Stomach (tissue), 9 donors: ENCODE results near the gene ZNF507. TPM values are rescaled to one million over a fixed set of nuclear protein-coding genes. Genes with fewer than 3 reads are reported as not detected.

Experiments
- DNase-seq, 2 donors: peaks; one replicate each; pipeline versions ENCODE4 v3.0.0 to v3.0.0-alpha.2; 2013 to 2019
- H3K27ac ChIP-seq, 5 donors: fragments of 200-600 bp in 4 of 5; sonication (generic) in 4 of 5; one replicate each; pipeline ENCODE4 v1.5.1; 2013 to 2019; ENCODE audit warnings: mild to moderate bottlenecking in 1 of 5, moderate library complexity in 1 of 5
- H3K27me3 ChIP-seq, 3 donors: fragments of 200-600 bp; sonication (generic); one replicate each; pipeline ENCODE4 v1.5.1; 2017 to 2019; ENCODE audit warnings: mixed run types in 1 of 3
- H3K36me3 ChIP-seq, 4 donors: fragments of 200-600 bp; sonication (generic); 1 replicate in 3 of 4; 2 replicates in 1 of 4; pipeline ENCODE4 v1.5.1; 2016 to 2019
- H3K4me1 ChIP-seq, 4 donors: fragments of 200-600 bp; sonication (generic); one replicate each; pipeline ENCODE4 v1.5.1; 2016 to 2019
- H3K4me3 ChIP-seq, 4 donors: fragments of 200-600 bp; sonication (generic) in 3 of 4; one replicate each; pipeline ENCODE4 v1.5.1; 2016 to 2019; ENCODE audit warnings: mild to moderate bottlenecking in 1 of 4
- H3K9me3 ChIP-seq, 4 donors: fragments of 200-600 bp; sonication (generic); one replicate each; pipeline ENCODE4 v1.5.1; 2016 to 2019
- CTCF ChIP-seq, 7 experiments: fragments of 450-650 bp in 4 of 7; fragments of 200-600 bp in 3 of 7; sonication (generic) in 3 of 7; IDR thresholded peaks; one replicate each; pipeline ENCODE4 v1.5.1; 2016 to 2019; ENCODE audit warnings: antibody characterized with exemption in 7 of 7, control low read depth in 2 of 7, mild to moderate bottlenecking in 1 of 7
- EP300 ChIP-seq: sonication (generic); formaldehyde crosslinking; IDR thresholded peaks from one replicate; pipeline ENCODE4 v1.6.1; 2017; ENCODE audit warnings: antibody characterized with exemption
- POLR2A ChIP-seq, 4 donors: fragments of 450-650 bp; IDR thresholded peaks; one replicate each; pipeline ENCODE4 v1.6.1; 2016; ENCODE audit warnings: antibody characterized with exemption in 4 of 4, control low read depth in 2 of 4, mild to moderate bottlenecking in 1 of 4, moderate library complexity in 1 of 4
- POLR2AphosphoS5 ChIP-seq, 3 donors: sonication (generic); formaldehyde crosslinking; IDR thresholded peaks; one replicate each; pipeline ENCODE4 v1.6.1; 2016; ENCODE audit warnings: antibody characterized with exemption in 3 of 3
- WGBS, 5 donors: extraction: QIAGEN DNeasy Blood & Tissue Kit in 3 of 5; methylation state at CpG; one replicate each; pipeline versions ENCODE4 v1.1.5 to v1.1.7; 2013 to 2018; 5-methylcytosine and 5-hydroxymethylcytosine counted together
- intact Hi-C: fragments of 100-400 bp; cut with DNase I; formaldehyde crosslinking; loops from one replicate; pipeline ENCODE4 v1.15.1; 2023; ENCODE audit warnings: low total_unique reads
- polyA plus RNA-seq, 3 donors: library from polyadenylated mRNA; stranded (reverse); fragments of 200-250 nt; gene quantifications; one replicate each; pipeline ENCODE4 v1.2.3, GENCODE V29; 2013
- total RNA-seq, 5 donors: library from RNA; depleted of rRNA; stranded (reverse); fragments of >200 nt; gene quantifications; one replicate each; pipeline versions ENCODE4 v1.1.0 to v1.2.3, GENCODE V29; 2014 to 2016
- donor health status: healthy with polysubstance abuse.
- donor health status: Bipolar disorder and iron deficiency.
- donor health status: healthy.

Gene ZNF507
- total and polyA plus RNA-seq, 8 donors, result 2.8 to 76.5 (median 16.9) TPM

DNA sequence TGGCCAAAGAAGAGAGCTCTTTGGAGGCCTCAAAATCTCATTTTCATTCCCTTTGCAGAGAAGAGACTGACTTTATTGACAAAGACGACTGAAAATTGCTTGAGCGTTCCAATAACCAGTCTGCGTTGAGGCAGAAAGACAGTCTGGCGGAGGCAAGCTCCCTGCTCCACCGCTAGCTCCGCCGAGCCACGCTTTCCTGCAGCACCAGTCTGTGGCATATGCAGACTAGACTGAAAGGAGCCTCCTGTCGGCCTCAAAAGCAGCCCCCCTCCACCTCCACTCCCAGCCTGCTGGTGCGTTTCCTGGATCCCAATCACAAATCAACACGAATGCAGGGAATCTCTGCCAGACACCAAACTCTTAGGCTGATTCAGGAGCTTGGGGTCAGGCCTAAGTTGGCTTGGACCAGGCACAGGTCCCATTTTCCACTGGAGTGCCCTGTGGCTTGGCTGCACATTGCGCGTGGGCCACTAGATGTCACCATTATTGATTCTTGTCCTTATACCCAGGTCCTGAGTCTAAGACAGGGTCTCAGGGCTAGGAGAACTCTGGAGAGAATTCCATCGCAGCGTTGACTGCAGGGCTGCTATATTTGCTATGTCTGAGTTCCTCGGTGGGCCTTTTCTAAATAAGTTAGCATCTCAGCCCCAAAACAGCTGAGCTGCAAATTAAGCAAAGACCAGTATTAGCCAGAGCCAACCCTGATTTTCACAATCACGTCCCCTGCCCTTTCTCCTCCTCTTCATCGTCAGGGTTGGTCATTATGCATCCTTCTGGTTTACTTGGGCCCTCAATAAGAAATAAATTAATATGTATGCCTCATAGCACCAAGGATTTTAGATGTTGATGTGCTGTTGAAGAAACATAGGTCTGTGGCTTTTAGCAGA is 5.2 kb upstream of the ZNF507 start:
- H3K4me1 ChIP-seq, result peaks cover 0 to 15% (median 5%) of the 10 kb centered on the region in 4 donors
- H3K27me3 ChIP-seq, result peaks cover 0 to 8% (median 0%) of the 10 kb centered on the region in 3 donors
- no peaks in the 10 kb centered on the region for H3K9me3 ChIP-seq
- intact Hi-C loops, result no loop called here
- TF ChIP-seq CTCF (IDR thresholded peaks at IDR 0.05) (peak in 5 of 7 experiments; percentile 46 to 75 (median 61)), POLR2A (IDR thresholded peaks at IDR 0.05) (no peak), EP300 (no peak), POLR2AphosphoS5 (IDR thresholded peaks at IDR 0.05) (peak in 1 of 3 donors; percentile 44)
- H3K27ac ChIP-seq, result peak overlapping the region in 2 of 5 donors; percentile 33 to 71
- DNase-seq, result peak; percentile 75 to 82
- no peaks in the 10 kb centered on the region for H3K36me3 ChIP-seq
- 56 to 68% (median 59%) methylated on average over 14 to 18 of the region's 18 CpGs for WGBS, 5 donors
- no peak overlapping the region for H3K4me3 ChIP-seq

DNA sequence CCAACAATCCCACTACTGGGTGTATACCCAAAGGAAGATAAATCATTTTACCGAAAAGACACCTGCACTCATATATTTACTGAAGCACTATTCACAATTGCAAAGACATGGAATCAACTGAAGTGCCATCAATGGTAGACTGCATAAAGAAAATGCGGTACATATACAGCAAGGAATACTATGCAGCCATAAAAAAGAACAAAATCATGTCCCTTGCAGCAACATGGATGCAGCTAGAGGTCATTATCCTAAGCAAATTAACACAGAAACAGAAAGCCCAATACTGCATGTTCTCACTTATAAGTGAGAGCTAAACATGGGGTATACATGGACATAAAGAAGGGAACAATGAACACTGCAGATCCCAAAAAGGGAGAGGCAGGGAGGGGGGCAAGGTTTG is 2.7 kb upstream of the ZNF507 start:
- Histone ChIP-seq H3K9me3 (no peaks in the 10 kb centered on the region), H3K4me3 (no peak overlapping the region), H3K27me3 (peaks cover 0 to 8% (median 0%) of the 10 kb centered on the region in 3 donors), H3K4me1 (peaks cover 11 to 24% (median 19%) of the 10 kb centered on the region in 4 donors), H3K36me3 (peaks cover 0 to 4% (median 0%) of the 10 kb centered on the region in 4 donors), H3K27ac (no peak overlapping the region)
- DNase-seq, result no peak
- TF ChIP-seq CTCF (IDR thresholded peaks at IDR 0.05) (no peak), POLR2AphosphoS5 (IDR thresholded peaks at IDR 0.05) (no peak), EP300 (no peak), POLR2A (IDR thresholded peaks at IDR 0.05) (no peak)
- intact Hi-C loops, result no loop called here
- 90 to 98% (median 95%) methylated on average over 2 of the region's 2 CpGs for WGBS, 5 donors

DNA sequence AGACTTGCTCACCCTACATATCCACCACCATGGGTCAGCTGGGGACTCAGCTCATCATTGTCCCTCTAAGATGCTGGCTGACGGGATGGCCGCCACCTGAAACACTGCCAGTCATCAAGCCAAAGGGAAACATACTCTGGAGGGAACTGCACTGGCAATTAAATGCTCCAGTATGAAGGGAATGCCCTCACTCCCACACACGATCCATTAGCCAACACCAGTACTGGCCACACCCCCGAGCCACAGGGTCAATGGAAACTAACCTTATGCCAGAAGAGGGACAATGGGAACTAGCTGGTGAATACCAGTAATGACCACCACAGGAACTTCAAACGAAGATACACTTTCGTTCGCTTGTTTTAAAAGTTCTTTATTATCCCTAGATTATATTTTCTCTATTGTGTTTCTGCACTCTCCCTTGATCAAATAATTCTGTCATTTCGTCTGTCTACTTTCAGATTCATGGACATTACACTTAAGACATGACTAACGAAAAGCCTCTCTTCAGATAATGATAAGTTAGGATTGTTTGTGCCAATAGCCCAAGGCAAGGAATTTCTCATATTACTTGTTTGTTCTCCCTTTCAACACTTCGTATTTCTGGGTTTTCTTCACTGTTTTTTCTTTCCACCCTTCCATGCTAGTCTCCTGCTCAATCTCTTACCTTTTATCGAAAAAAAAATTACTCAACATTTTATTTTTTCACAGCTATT is 1.7 kb upstream of the ZNF507 start:
- no peak for DNase-seq
- H3K9me3 ChIP-seq, result no peaks in the 10 kb centered on the region
- no peak overlapping the region for H3K4me3 ChIP-seq
- intact Hi-C loops, result no loop called here
- peaks cover 0 to 14% (median 8%) of the 10 kb centered on the region in 4 donors for H3K36me3 ChIP-seq
- peaks cover 0 to 8% (median 0%) of the 10 kb centered on the region in 3 donors for H3K27me3 ChIP-seq
- TF ChIP-seq CTCF (IDR thresholded peaks at IDR 0.05) (no peak), POLR2AphosphoS5 (IDR thresholded peaks at IDR 0.05) (no peak), EP300 (no peak), POLR2A (IDR thresholded peaks at IDR 0.05) (no peak)
- no peak overlapping the region for H3K27ac ChIP-seq
- peaks cover 11 to 34% (median 24%) of the 10 kb centered on the region in 4 donors for H3K4me1 ChIP-seq
- 64 to 75% (median 68%) methylated on average over 11 of the region's 11 CpGs for WGBS, 5 donors

DNA sequence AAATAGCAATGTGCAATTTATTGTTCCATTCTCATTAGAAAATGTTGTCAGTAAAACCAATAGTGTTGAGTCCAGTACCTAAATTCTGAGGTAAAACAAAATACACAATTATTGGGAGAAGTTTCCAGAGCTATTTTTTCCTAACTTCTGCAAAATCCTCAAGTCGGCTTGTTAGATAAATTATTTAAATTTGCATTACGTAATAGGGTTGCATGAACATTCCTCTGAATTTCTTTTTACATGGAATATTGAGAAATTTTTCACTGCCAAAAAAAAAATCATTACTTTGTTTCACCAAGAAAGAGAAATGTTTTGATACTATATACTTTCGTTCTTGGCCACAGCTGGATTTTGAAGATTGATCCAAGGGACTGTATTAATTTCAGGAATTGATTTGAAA is 1.5 kb downstream of the ZNF507 start:
- Histone ChIP-seq H3K27ac (peak overlapping the region in 1 of 5 donors; percentile 92), H3K4me1 (peaks cover 35 to 64% (median 46%) of the 10 kb centered on the region in 4 donors), H3K27me3 (peaks cover 0 to 8% (median 0%) of the 10 kb centered on the region in 3 donors)

More for the DNA sequence above, 1.5 kb downstream of the ZNF507 start:
- WGBS, 5 donors, result 48 to 60% (median 49%) methylated on average over 3 of the region's 3 CpGs
- intact Hi-C loops, result no loop called here
- Histone ChIP-seq H3K4me3 (peak overlapping the region; percentile 83 to 97 (median 90)), H3K36me3 (peaks cover 0 to 25% (median 19%) of the 10 kb centered on the region in 4 donors), H3K9me3 (no peaks in the 10 kb centered on the region)
- TF ChIP-seq POLR2A (IDR thresholded peaks at IDR 0.05) (no peak), POLR2AphosphoS5 (IDR thresholded peaks at IDR 0.05) (no peak)
- DNase-seq, result no peak
